A673 (cell line): ENCODE measurements around the gene NAT9. TPM values are rescaled to one million over a fixed set of nuclear protein-coding genes. Genes with fewer than 3 reads are reported as not detected.

Experiments
- BruUV-seq: library from RNA; stranded (reverse); fragments of 400-500 nt; replicated peaks from 2 replicates; lab custom pipeline; 2021; lab: Mats Ljungman, UMichigan
- CTCF ChIA-PET: fragments of 300-600 bp; sonication (Branson Sonifier 250); formaldehyde crosslinking; loops from one replicate; lab custom pipeline; 2022; ENCODE audit warnings: antibody characterized with exemption; lab: Charles Lee
- POLR2A ChIA-PET: fragments of 300-600 bp; sonication (Branson Sonifier 250); formaldehyde crosslinking; loops from one replicate; lab custom pipeline; 2022; ENCODE audit warnings: antibody characterized with exemption; ENCODE audit not compliant: low non-redundant PET; lab: Charles Lee
- DNase-seq: peaks from one replicate; pipeline ENCODE4 v3.0.0-alpha.2; 2015; ENCODE audit warnings: low spot score
- H3K27ac ChIP-seq: fragments of 200-600 bp; sonication (generic); 2 replicates; pipeline ENCODE4 v1.5.1; 2016; ENCODE audit warnings: mixed run types, low read depth, mild to moderate bottlenecking, mixed read lengths, antibody characterized with exemption, low read length; ENCODE audit not compliant: poor library complexity, severe bottlenecking
- H3K27me3 ChIP-seq: fragments of 200-600 bp; sonication (generic); replicated peaks from 2 replicates; pipeline ENCODE4 v1.6.1; 2017; ENCODE audit warnings: mixed run types, low read depth, mild to moderate bottlenecking, mixed read lengths, antibody characterized with exemption, low read length; ENCODE audit not compliant: insufficient read depth, poor library complexity
- H3K36me3 ChIP-seq: fragments of 200-600 bp; sonication (generic); 2 replicates; pipeline ENCODE4 v1.6.1; 2016; ENCODE audit warnings: mixed run types, mild to moderate bottlenecking, mixed read lengths, antibody characterized with exemption, low read length; ENCODE audit not compliant: insufficient read depth, poor library complexity, severe bottlenecking
- H3K4me1 ChIP-seq: fragments of 200-600 bp; sonication (generic); 2 replicates; pipeline ENCODE4 v1.6.1; 2017; ENCODE audit warnings: mixed run types, mild to moderate bottlenecking, mixed read lengths, antibody characterized with exemption, low read length; ENCODE audit not compliant: insufficient read depth, poor library complexity, severe bottlenecking
- H3K4me3 ChIP-seq: fragments of 200-600 bp; sonication (generic); 2 replicates; pipeline ENCODE4 v1.5.1; 2016; ENCODE audit warnings: low read depth, mixed run types, mild to moderate bottlenecking, mixed read lengths, low read length; ENCODE audit not compliant: poor library complexity, severe bottlenecking
- H3K9me3 ChIP-seq: fragments of 200-600 bp; sonication (generic); 2 replicates; pipeline ENCODE4 v1.6.1; 2016; ENCODE audit warnings: mixed run types, low read depth, mild to moderate bottlenecking, mixed read lengths, antibody characterized with exemption, low read length; ENCODE audit not compliant: poor library complexity, severe bottlenecking
- EZH2 ChIP-seq: fragments of 200-600 bp; sonication (generic); IDR thresholded peaks from 2 replicates; pipeline ENCODE4 v1.6.1; 2017; ENCODE audit warnings: borderline replicate concordance, low read depth, mild to moderate bottlenecking, mixed read lengths, antibody characterized with exemption, low read length; ENCODE audit not compliant: poor library complexity, severe bottlenecking
- intact Hi-C: fragments of 100-400 bp; cut with micrococcal nuclease; formaldehyde crosslinking; loops from one replicate; pipeline ENCODE4 v1.10.0; 2022; ENCODE audit not compliant: unreplicated experiment
- total RNA-seq: library from RNA; stranded (reverse); gene quantifications from 2 replicates; pipeline ENCODE4 v1.2.3, GENCODE V29; 2021
- TF ChIP-seq, protein P1 (sequence below): fragments of 300-800, 200-600 bp; sonication (generic); conservative IDR thresholded peaks from 2 replicates; pipeline ENCODE4 v1.5.1; 2017; ENCODE audit warnings: low read depth, mild to moderate bottlenecking, antibody characterized with exemption, low read length, moderate library complexity, mixed read lengths

NAT9 gene
- total RNA-seq, 1 experiment from 2014 or later: 60.6 TPM

DNA sequence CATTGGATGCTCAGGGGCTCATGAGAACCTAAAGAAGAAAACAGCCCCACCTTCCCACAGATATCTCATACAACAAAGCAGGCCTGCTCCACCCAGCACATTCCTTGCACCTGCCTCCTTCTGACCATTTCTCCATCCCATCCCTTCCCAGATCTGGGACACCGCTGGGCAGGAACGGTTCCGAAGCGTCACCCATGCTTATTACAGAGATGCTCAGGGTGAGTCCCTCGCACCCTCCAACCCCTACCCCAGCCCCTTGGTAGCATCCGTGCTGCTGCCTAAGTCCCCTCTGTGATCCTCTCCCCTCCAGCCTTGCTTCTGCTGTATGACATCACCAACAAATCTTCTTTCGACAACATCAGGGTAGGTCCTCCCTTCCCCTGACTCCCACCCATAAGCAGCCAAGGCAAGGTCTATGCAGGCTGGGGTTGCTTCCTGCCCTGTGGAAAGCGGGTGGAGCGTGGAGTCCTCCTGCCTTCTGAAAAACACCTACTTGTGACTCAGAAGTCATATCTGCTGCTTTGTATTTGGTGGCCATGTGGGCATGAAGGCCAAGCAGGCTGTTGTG lies 33.1 kb downstream of the NAT9 start:
- BruUV-seq: no TSS peak
- TF ChIP-seq, protein P1, sequence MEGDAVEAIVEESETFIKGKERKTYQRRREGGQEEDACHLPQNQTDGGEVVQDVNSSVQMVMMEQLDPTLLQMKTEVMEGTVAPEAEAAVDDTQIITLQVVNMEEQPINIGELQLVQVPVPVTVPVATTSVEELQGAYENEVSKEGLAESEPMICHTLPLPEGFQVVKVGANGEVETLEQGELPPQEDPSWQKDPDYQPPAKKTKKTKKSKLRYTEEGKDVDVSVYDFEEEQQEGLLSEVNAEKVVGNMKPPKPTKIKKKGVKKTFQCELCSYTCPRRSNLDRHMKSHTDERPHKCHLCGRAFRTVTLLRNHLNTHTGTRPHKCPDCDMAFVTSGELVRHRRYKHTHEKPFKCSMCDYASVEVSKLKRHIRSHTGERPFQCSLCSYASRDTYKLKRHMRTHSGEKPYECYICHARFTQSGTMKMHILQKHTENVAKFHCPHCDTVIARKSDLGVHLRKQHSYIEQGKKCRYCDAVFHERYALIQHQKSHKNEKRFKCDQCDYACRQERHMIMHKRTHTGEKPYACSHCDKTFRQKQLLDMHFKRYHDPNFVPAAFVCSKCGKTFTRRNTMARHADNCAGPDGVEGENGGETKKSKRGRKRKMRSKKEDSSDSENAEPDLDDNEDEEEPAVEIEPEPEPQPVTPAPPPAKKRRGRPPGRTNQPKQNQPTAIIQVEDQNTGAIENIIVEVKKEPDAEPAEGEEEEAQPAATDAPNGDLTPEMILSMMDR: no peak
- TF ChIP-seq EZH2: no peak
- ChIA-PET CTCF (interaction anchor here (0.9 kb wide), 1 partner anchor 219 kb away, joined by 3 read pairs; no protein-coding TSS in a partner anchor), POLR2A (no interaction called here)
- intact Hi-C loops: loop anchor here (5.0 to 10.0 kb wide), 2 partner anchors 34 to 212 kb away; partner anchors contain the start of gene NAT9
- peaks cover 15% of the 10 kb centered on the region for H3K27me3 ChIP-seq
- no peaks in the 10 kb centered on the region for H3K36me3 ChIP-seq
- peaks cover 16% of the 10 kb centered on the region for H3K4me1 ChIP-seq
- no peak overlapping the region for H3K27ac ChIP-seq
- H3K4me3 ChIP-seq: no peak overlapping the region
- no peak for DNase-seq
- no peaks in the 10 kb centered on the region for H3K9me3 ChIP-seq

DNA sequence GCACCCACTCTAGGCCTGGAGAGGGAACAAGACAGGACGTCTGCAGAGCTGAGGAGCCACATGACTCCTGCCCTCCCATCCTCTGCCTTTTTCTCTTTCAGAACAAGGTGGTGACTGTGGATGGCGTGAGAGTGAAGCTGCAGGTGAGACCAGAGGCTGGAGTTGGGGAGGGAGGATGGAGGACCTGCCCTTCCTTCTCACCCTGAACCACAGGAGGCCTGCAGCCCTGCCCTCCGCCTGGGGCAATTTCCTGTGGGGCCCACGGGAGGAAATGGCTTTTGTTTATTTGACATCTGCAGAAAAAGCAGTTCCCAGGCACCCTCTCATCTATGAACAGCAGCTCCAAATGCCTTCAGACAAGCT lies 34.0 kb downstream of the NAT9 start:
- H3K4me1 ChIP-seq: peaks cover 19% of the 10 kb centered on the region
- no TSS peak for BruUV-seq
- H3K27me3 ChIP-seq: peaks cover 24% of the 10 kb centered on the region
- H3K4me3 ChIP-seq: no peak overlapping the region
- intact Hi-C loops: loop anchor here (5.0 to 10.0 kb wide), 2 partner anchors 35 to 213 kb away; partner anchors contain the start of gene NAT9
- ChIA-PET CTCF (interaction anchor here (0.9 kb wide), 1 partner anchor 220 kb away, joined by 3 read pairs; no protein-coding TSS in a partner anchor), POLR2A (no interaction called here)
- H3K36me3 ChIP-seq: no peaks in the 10 kb centered on the region
- TF ChIP-seq, protein P1: no peak
- no peak for TF ChIP-seq EZH2
- H3K27ac ChIP-seq: no peak overlapping the region
- no peaks in the 10 kb centered on the region for H3K9me3 ChIP-seq
- no peak for DNase-seq

DNA sequence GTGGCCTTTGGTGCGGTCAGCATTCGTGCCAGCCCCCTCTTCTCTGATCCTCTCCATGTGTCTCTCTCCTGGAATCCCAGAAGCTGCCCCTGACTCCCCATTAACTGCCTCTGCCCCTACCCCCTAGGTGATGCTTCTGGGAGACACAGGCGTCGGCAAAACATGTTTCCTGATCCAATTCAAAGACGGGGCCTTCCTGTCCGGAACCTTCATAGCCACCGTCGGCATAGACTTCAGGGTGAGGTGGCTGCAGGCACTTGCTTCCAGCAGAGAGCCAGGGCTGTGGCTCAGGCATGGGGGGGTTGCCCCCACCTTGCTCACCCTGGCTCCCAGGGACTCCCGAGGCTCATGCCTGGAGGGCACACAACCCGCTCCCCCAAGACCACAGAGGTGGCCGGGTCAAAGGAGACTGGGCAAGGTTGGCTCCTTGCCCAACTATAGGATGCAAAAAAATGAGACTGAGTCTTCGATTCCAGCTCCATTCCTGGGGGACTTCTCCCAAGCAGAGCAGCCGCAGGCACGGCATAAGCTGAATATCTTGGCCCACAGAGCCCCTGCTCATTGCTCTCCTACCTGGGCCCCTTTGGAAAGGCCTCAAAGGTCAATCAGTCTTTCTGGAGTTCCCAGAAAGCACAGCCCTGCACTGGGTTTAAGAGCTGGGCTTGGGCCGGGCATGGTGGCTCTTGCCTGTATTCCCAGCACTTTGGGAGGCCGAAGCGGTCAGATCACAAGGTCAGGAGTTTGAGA lies 35.3 kb downstream of the NAT9 start:
- Histone ChIP-seq H3K27ac (no peak overlapping the region), H3K4me1 (peaks cover 20% of the 10 kb centered on the region), H3K27me3 (peaks cover 38% of the 10 kb centered on the region), H3K4me3 (no peak overlapping the region), H3K36me3 (no peaks in the 10 kb centered on the region), H3K9me3 (no peaks in the 10 kb centered on the region)
- ChIA-PET POLR2A (no interaction called here), CTCF (interaction anchor here (0.7 to 1.1 kb wide), 2 partner anchors 14 to 83 kb away, joined by 4 to 7 read pairs; no protein-coding TSS in a partner anchor)
- intact Hi-C loops: loop anchor here (5.0 to 10.0 kb wide), 2 partner anchors 36 to 214 kb away; partner anchors contain the start of gene NAT9
- no peak for DNase-seq
- no TSS peak for BruUV-seq
- TF ChIP-seq EZH2: no peak
- TF ChIP-seq, protein P1: no peak
